Tibial nerve (tissue), 3 donors: ENCODE measurements around the gene TEX9.

Source experiments
- CTCF ChIP-seq, 5 experiments: fragments of 200-600 bp in 3 of 5; fragments of 450-650 bp in 2 of 5; sonication (generic) in 3 of 5; IDR thresholded peaks; one replicate each; pipeline ENCODE4 v1.5.1; 2016 to 2019; ENCODE audit warnings: antibody characterized with exemption in 5 of 5, mild to moderate bottlenecking in 3 of 5, moderate library complexity in 2 of 5
- POLR2A ChIP-seq, 2 donors: fragments of 450-650 bp; IDR thresholded peaks; one replicate each; pipeline ENCODE4 v1.6.1; 2017; ENCODE audit warnings: antibody characterized with exemption in 2 of 2, mild to moderate bottlenecking in 2 of 2, moderate library complexity in 2 of 2

- peak in 3 of 5 experiments; percentile 28 to 46 (median 34) for TF ChIP-seq CTCF (IDR thresholded peaks at IDR 0.05)
- no peak for TF ChIP-seq POLR2A (IDR thresholded peaks at IDR 0.05)
Observed at GRCh38 chr15:56428821-56429458, 63.7 kb downstream of the TEX9 start.
